ENCODE results near the gene FRMD4B.

DNA sequence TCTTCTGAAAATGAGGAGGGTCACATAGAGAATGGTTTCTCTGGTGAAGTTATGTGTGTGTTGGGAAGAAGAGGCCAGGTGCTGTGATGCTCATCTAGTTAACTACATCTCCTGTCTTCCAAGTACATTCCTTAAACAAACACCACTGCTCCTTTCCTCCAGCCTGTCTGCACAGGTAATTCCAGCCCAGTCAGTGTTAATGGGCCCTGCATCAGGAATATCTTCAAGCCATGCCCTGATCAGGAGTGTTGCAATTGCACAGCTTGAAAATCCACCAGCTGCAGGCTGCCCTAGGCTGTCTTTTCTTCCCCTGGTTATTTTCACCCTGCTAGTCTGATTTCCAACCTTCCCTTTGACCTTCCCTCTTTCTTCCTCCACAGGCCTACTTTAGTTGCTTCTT, 221.6 kb downstream of the FRMD4B start:
- TF ChIP-seq ATF7 (IDR thresholded peaks at IDR 0.05; ENCODE audit: low read depth): no peak
- TF ChIP-seq CTCF (IDR thresholded peaks at IDR 0.05 in 2 of 3, conservative IDR thresholded peaks at IDR 0.05 in 1 of 3; ENCODE audit: control insufficient read depth in 2 of 3, extremely low read depth in 1 of 3, insufficient read depth in 1 of 3, low read depth in 3 of 3, low read length in 3 of 3): no peak
- no peak for TF ChIP-seq MXI1 (IDR thresholded peaks at IDR 0.05; ENCODE audit: low read depth, low read length)
- no peak for TF ChIP-seq FOXM1 (IDR thresholded peaks at IDR 0.05; ENCODE audit: low read depth, low read length)
- TF ChIP-seq JUNB (IDR thresholded peaks at IDR 0.05): no peak
- TF ChIP-seq SREBF2 (IDR thresholded peaks at IDR 0.05; ENCODE audit: low read length): no peak
- TF ChIP-seq POLR2A (IDR thresholded peaks at IDR 0.05; ENCODE audit: low read depth, low read length): no peak
- TF ChIP-seq KAT2A (conservative IDR thresholded peaks at IDR 0.05; ENCODE audit: control insufficient read depth, low read depth, low read length): no peak
- no peak for TF ChIP-seq ATF2 (IDR thresholded peaks at IDR 0.05; ENCODE audit: low read length)
- no peak for TF ChIP-seq RELA (IDR thresholded peaks at IDR 0.05; ENCODE audit: borderline replicate concordance, partially characterized antibody)
- no peak for TF ChIP-seq SMC3 (IDR thresholded peaks at IDR 0.05; ENCODE audit: borderline replicate concordance, low read length)
